Epithelial cell of esophagus (primary cell): ENCODE data around the gene SLC16A9.

Experiments used
- DNase-seq: peaks from one replicate; pipeline ENCODE4 v3.0.0; 2010; ENCODE audit warnings: low read depth
- H3K4me3 ChIP-seq: 2 replicates; pipeline ENCODE4 v1.5.1; 2011; ENCODE audit warnings: mild to moderate bottlenecking, low read length, control low read depth
- CTCF ChIP-seq: IDR thresholded peaks from 2 replicates; pipeline ENCODE4 v1.5.1; 2011; ENCODE audit warnings: low read depth, mild to moderate bottlenecking, low read length, control low read depth, inconsistent platforms; ENCODE audit not compliant: insufficient read depth; ENCODE audit errors: missing control alignments

Gene SLC16A9

GRCh38 chr10:59713196-59713821 lies 3.7 kb upstream of the SLC16A9 start:
- no peak for DNase-seq
- H3K4me3 ChIP-seq: no peak overlapping the region
- no peak for TF ChIP-seq CTCF

GRCh38 chr10:59711871-59712494 lies 2.3 kb upstream of the SLC16A9 start:
- H3K4me3 ChIP-seq: no peak overlapping the region
- DNase-seq: no peak
- TF ChIP-seq CTCF: no peak

- H3K4me3 ChIP-seq: peak overlapping the region; percentile 59
- no peak for TF ChIP-seq CTCF
- peak; percentile 56 for DNase-seq
These were observed 745 bp downstream of the SLC16A9 start for GRCh38 chr10:59708816-59709394.

GRCh38 chr10:59706851-59707797 lies 2.5 kb downstream of the SLC16A9 start:
- DNase-seq: no peak
- no peak for TF ChIP-seq CTCF
- H3K4me3 ChIP-seq: no peak overlapping the region

GRCh38 chr10:59705931-59706330 lies 3.7 kb downstream of the SLC16A9 start:
- no peak overlapping the region for H3K4me3 ChIP-seq
- no peak for DNase-seq
- TF ChIP-seq CTCF: no peak

GRCh38 chr10:59704630-59705029 lies 5.0 kb downstream of the SLC16A9 start:
- H3K4me3 ChIP-seq: no peak overlapping the region
- TF ChIP-seq CTCF: no peak
- DNase-seq: no peak
